ENCODE measurements around the gene GALNT7. TPM values are rescaled to one million over a fixed set of nuclear protein-coding genes. Genes with fewer than 3 reads are reported as not detected.

The GALNT7 gene
- total RNA-seq, 1 donor from 2014 or later: 31.1 TPM

DNA sequence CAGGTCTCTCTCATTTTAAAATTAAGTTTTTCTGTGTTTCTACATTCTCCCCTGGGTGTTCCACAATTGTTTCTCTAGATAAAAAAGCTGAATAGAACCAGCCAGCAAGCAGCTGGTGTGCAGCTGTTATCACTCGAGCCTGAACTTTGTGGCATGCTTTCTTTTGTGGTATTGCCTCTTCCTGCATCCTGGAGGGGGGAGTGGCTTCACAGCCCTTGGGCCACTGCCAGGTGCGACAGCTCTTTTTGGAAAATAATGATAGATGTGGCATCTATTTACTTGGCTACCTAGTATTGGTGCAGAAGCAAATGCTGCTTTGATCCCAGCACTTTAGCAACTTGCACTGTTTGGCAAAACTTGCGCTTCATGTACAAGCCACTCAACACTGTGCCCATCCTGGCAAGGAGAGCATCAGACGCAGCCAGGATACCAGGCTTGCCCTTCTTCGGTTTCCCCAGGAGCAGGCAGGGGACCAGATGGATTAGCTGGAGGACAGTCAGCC is 96.1 kb downstream of the GALNT7 start:
- H3K4me3 ChIP-seq (ENCODE audit: low read depth, low read length): no peak overlapping the region
- no peak for DNase-seq (ENCODE audit: low read depth)
- TF ChIP-seq, protein P1, sequence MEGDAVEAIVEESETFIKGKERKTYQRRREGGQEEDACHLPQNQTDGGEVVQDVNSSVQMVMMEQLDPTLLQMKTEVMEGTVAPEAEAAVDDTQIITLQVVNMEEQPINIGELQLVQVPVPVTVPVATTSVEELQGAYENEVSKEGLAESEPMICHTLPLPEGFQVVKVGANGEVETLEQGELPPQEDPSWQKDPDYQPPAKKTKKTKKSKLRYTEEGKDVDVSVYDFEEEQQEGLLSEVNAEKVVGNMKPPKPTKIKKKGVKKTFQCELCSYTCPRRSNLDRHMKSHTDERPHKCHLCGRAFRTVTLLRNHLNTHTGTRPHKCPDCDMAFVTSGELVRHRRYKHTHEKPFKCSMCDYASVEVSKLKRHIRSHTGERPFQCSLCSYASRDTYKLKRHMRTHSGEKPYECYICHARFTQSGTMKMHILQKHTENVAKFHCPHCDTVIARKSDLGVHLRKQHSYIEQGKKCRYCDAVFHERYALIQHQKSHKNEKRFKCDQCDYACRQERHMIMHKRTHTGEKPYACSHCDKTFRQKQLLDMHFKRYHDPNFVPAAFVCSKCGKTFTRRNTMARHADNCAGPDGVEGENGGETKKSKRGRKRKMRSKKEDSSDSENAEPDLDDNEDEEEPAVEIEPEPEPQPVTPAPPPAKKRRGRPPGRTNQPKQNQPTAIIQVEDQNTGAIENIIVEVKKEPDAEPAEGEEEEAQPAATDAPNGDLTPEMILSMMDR (conservative IDR thresholded peaks at IDR 0.05; ENCODE audit: low read depth, low read length): no peak

DNA sequence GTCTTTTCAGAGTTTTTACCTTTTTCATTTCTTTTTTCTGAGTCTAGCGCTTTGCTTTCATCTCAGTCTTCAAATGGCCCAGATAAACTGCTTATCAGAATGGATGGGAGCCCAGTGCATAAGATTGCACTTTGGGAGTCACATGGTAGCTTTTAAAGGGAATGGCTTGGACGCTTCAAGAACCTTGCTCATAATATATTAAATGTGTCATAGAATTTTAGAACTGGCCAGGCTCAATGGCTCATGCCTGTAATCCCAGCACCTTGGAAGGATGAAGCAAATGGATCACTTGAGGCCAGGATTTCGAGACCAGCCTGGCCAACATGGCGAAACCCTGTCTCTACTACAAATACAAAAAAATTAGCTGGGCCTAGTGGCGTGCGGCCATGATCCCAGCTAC is 97.1 kb downstream of the GALNT7 start:
- H3K4me3 ChIP-seq (ENCODE audit: low read depth, low read length): no peak overlapping the region
- TF ChIP-seq, protein P1 (conservative IDR thresholded peaks at IDR 0.05; ENCODE audit: low read depth, low read length): no peak
- DNase-seq (ENCODE audit: low read depth): no peak

DNA sequence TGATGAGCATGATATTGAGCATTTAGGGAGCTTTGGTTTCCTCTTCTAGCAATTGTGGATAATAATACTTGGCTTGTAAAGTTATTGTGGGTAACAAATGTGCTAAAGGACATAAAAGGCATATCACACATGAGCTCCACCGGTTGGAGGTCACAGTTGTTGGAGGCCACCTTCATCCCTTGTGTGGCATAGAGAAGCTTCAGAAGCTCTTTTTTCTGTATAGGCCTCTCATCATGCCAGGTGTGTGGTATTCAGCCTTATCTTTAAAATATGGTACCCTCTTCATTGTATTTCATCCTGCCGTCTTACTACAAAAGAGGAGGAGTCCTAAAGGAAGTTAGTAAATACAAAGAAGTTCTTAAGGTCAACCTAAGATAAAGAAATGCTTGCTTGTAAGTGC is 99.1 kb downstream of the GALNT7 start:
- H3K4me3 ChIP-seq (ENCODE audit: low read depth, low read length): no peak overlapping the region
- DNase-seq (ENCODE audit: low read depth): no peak
- TF ChIP-seq, protein P1 (conservative IDR thresholded peaks at IDR 0.05; ENCODE audit: low read depth, low read length): no peak

DNA sequence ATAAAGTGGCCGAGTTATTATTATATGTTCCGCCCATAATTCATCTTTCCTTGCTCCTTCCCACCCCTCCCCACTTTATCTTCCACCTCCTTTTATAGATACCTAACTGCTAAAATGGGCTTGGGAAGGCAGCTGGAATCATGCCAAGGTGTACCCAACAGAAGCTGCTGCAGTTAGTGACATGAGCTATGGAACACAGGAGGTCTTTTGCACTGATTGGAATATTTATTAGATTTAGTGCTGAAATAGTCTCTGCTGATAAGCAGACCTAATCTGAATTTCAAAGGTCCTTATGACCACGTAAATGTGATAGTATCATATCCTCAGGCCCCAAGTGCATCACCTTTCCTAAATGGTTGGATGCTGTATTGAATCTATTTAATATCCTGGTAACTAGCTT is 100.7 kb downstream of the GALNT7 start:
- TF ChIP-seq, protein P1 (conservative IDR thresholded peaks at IDR 0.05; ENCODE audit: low read depth, low read length): no peak
- DNase-seq (ENCODE audit: low read depth): no peak
- H3K4me3 ChIP-seq (ENCODE audit: low read depth, low read length): no peak overlapping the region

DNA sequence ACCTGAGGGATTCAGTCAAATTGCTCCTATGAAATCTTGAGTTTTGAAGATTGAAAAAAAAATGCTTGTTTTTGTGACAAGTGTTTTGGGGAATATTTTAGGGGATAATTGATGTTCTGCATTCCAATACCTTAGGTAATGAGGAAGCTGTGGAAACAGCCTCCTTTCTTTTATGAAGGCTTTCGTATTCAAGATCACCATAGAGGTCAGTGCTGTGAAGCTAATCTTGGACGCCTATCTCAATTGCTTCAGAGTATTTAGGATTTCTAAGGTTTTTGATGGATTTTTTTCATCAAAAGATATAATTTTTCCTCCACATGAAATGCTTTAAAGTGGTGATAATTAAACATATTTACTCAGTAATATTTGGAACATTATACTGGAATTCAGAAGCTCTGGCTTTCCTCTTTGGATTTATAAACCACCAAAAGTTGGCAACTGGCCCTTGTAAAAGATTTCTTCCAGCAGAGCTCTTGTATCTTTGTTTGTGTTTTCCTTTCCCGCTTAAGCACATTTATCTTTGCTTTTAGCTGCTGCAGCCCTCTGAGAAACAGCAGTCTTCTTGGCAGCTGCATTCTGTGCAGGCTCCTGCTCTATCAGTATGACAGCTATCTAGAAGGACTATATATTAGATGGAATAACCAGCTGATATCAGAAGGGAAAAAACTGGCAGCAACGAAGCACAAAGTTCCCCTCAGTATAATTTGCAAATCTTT is 101.9 kb downstream of the GALNT7 start:
- TF ChIP-seq, protein P1 (conservative IDR thresholded peaks at IDR 0.05; ENCODE audit: low read depth, low read length): no peak
- DNase-seq (ENCODE audit: low read depth): no peak
- no peak overlapping the region for H3K4me3 ChIP-seq (ENCODE audit: low read depth, low read length)

DNA sequence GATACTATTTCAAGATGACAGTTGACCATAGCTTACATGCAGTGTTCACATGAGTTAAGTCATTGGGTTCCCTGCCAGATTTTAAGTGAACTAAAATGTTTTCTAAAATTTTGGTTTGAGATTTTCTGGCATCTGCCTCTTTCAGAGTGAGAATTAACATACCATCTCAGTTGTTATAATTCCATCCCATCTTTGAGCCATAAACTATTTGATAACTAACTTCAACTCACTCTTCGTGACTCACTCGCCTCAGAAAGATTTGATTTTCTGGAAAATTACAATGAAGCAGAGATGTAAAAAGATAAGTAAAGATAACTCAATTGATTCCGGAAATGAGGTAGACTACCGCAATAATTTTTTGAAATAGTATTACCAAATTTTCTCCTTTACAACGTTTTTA is 103.7 kb downstream of the GALNT7 start:
- H3K4me3 ChIP-seq (ENCODE audit: low read depth, low read length): no peak overlapping the region
- no peak for DNase-seq (ENCODE audit: low read depth)
- TF ChIP-seq, protein P1 (conservative IDR thresholded peaks at IDR 0.05; ENCODE audit: low read depth, low read length): no peak

DNA sequence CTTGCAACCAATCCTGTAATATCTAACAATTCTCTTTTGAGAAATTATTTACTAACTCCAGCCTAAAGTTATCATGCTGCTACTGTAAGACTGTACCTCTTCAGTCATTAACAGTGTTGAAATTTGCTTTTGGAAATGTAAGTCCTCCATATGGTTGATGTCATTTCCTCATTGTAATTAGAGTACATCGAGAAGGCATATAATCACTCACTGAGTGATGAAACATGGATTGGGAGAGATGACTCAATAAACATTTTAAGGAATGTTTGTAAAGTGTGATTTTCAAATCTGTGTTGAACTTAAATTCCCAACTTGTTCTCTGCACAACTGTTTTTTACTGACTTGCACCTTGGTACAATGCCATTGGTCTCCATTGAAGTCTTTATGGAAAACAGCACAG is 104.4 kb downstream of the GALNT7 start:
- TF ChIP-seq, protein P1 (conservative IDR thresholded peaks at IDR 0.05; ENCODE audit: low read depth, low read length): no peak
- no peak for DNase-seq (ENCODE audit: low read depth)
- no peak overlapping the region for H3K4me3 ChIP-seq (ENCODE audit: low read depth, low read length)

All from epithelial cell of proximal tubule (primary cell).